GM23338 (cell line): ENCODE measurements around the gene DPYD. TPM values are rescaled to one million over a fixed set of nuclear protein-coding genes. Genes with fewer than 3 reads are reported as not detected.

ENCODE experiments used
- ATAC-seq: fragments of 200-7000 bp; cut with Tn5 transposase; 3 replicates; pipeline ENCODE4 v1.9.1; 2020
- DNase-seq: peaks from one replicate; pipeline ENCODE4 v3.0.0-alpha.2; 2015; ENCODE audit warnings: low spot score
- H2AFZ ChIP-seq: fragments of 200-600 bp; sonication (generic); 2 replicates; pipeline ENCODE4 v1.8.0; 2016; ENCODE audit warnings: antibody characterized with exemption, mild to moderate bottlenecking, moderate library complexity
- H3F3A ChIP-seq: fragments of 200-600 bp; sonication (generic); replicated peaks from 2 replicates; pipeline ENCODE4 v1.8.0; 2017; ENCODE audit warnings: antibody characterized with exemption, mixed run types, low read depth
- H3K27ac ChIP-seq: fragments of 200-600 bp; sonication (generic); 2 replicates; pipeline ENCODE4 v1.6.1; 2016; ENCODE audit warnings: low read depth
- H3K27me3 ChIP-seq: fragments of 200-600 bp; sonication (generic); 2 replicates; pipeline ENCODE4 v1.8.0; 2016; ENCODE audit warnings: mild to moderate bottlenecking, mixed run types, moderate library complexity; ENCODE audit not compliant: insufficient read depth
- H3K36me3 ChIP-seq: fragments of 200-600 bp; sonication (generic); 2 replicates; pipeline ENCODE4 v1.8.0; 2016; ENCODE audit warnings: mild to moderate bottlenecking; ENCODE audit not compliant: insufficient read depth
- H3K4me1 ChIP-seq: fragments of 200-600 bp; sonication (generic); 2 replicates; pipeline ENCODE4 v1.8.0; 2016; ENCODE audit warnings: mild to moderate bottlenecking, moderate library complexity; ENCODE audit not compliant: insufficient read depth
- H3K4me2 ChIP-seq: fragments of 200-600 bp; sonication (generic); 2 replicates; pipeline ENCODE4 v1.7.1; 2017; ENCODE audit warnings: mixed run types
- H3K4me3 ChIP-seq: fragments of 200-600 bp; sonication (generic); 2 replicates; pipeline ENCODE4 v1.6.1; 2016; ENCODE audit warnings: mixed run types
- H3K79me2 ChIP-seq: fragments of 200-600 bp; sonication (generic); replicated peaks from 2 replicates; pipeline ENCODE4 v1.8.0; 2017; ENCODE audit warnings: mild to moderate bottlenecking; ENCODE audit not compliant: insufficient read depth
- H3K9me2 ChIP-seq: fragments of 200-600 bp; sonication (generic); 2 replicates; pipeline ENCODE4 v1.8.0; 2017; ENCODE audit not compliant: insufficient read depth
- H4K20me1 ChIP-seq: fragments of 200-600 bp; sonication (generic); replicated peaks from 2 replicates; pipeline ENCODE4 v1.8.0; 2017; ENCODE audit warnings: mild to moderate bottlenecking; ENCODE audit not compliant: insufficient read depth
- H3K27ac Mint-ChIP-seq: 2 replicates; pipeline ENCODE4 v1.8.0; 2020; ENCODE audit warnings: inconsistent platforms, mild to moderate bottlenecking, moderate library complexity, mixed read lengths
- H3K27me3 Mint-ChIP-seq: 3 replicates; pipeline ENCODE4 v1.8.0; 2022; ENCODE audit warnings: low read depth, mild to moderate bottlenecking, moderate library complexity, mixed read lengths, inconsistent platforms; ENCODE audit not compliant: insufficient read depth, poor library complexity
- H3K36me3 Mint-ChIP-seq: 3 replicates; pipeline ENCODE4 v1.8.0; 2021; ENCODE audit warnings: low read depth, mild to moderate bottlenecking, inconsistent platforms, moderate library complexity, mixed read lengths
- H3K4me1 Mint-ChIP-seq: 3 replicates; pipeline ENCODE4 v1.8.0; 2020; ENCODE audit warnings: mild to moderate bottlenecking, inconsistent platforms, mixed read lengths
- H3K4me3 Mint-ChIP-seq: 3 replicates; pipeline ENCODE4 v1.8.0; 2021; ENCODE audit warnings: moderate library complexity, mild to moderate bottlenecking, inconsistent platforms, mixed read lengths
- H3K9me3 Mint-ChIP-seq: 3 replicates; pipeline ENCODE4 v1.8.0; 2020; ENCODE audit warnings: moderate library complexity, mild to moderate bottlenecking, inconsistent platforms, mixed read lengths
- EZH2phosphoT487 ChIP-seq: fragments of 200-600 bp; sonication (generic); IDR thresholded peaks from one replicate; pipeline ENCODE4 v1.8.1; 2018; ENCODE audit warnings: antibody characterized with exemption; ENCODE audit not compliant: unreplicated experiment
- JUNB ChIP-seq: IDR thresholded peaks from one replicate; pipeline ENCODE4 v1.6.1; 2016; ENCODE audit warnings: antibody characterized with exemption; ENCODE audit not compliant: unreplicated experiment
- POLR2AphosphoS5 ChIP-seq: IDR thresholded peaks from 2 replicates; pipeline ENCODE4 v1.6.1; 2016; ENCODE audit warnings: antibody characterized with exemption, low read depth
- STAT1 ChIP-seq: IDR thresholded peaks from one replicate; pipeline ENCODE4 v1.6.1; 2016; ENCODE audit warnings: antibody characterized with exemption; ENCODE audit not compliant: unreplicated experiment
- ZNF114 ChIP-seq: fragments of 250-450 bp; sonication (Bioruptor Pico); IDR thresholded peaks from 2 replicates; pipeline ENCODE4 v1.5.0; 2020; ENCODE audit warnings: mild to moderate bottlenecking, moderate library complexity
- polyA plus RNA-seq: library from polyadenylated mRNA; unstranded; fragments of >200 nt; fragmentation: Nextera tagmentation; extraction: Ambion mirVana; gene quantifications from 2 replicates; pipeline ENCODE4 v1.2.1, GENCODE V29; 2016
- total RNA-seq: library from RNA; depleted of rRNA; stranded (reverse); fragments of >200 nt; shearing (Covaris generic); gene quantifications from 2 replicates; pipeline ENCODE4 v1.2.3, GENCODE V29; 2014
- TF ChIP-seq, protein P1 (sequence below): IDR thresholded peaks from 2 replicates; pipeline ENCODE4 v1.6.1; 2016; ENCODE audit warnings: antibody characterized with exemption
- TF ChIP-seq, protein P2 (sequence below): IDR thresholded peaks from one replicate; pipeline ENCODE4 v1.6.1; 2018; ENCODE audit warnings: antibody characterized with exemption; ENCODE audit not compliant: unreplicated experiment
- TF ChIP-seq, protein P3 (sequence below): fragments of 250-450 bp; sonication (Bioruptor Pico); IDR thresholded peaks from 2 replicates; pipeline ENCODE4 v1.5.0; 2020; ENCODE audit warnings: mild to moderate bottlenecking, moderate library complexity

Gene DPYD
- total and polyA plus RNA-seq, 2 experiments from 2014 or later, result 0.50 to 1.6 TPM

DNA sequence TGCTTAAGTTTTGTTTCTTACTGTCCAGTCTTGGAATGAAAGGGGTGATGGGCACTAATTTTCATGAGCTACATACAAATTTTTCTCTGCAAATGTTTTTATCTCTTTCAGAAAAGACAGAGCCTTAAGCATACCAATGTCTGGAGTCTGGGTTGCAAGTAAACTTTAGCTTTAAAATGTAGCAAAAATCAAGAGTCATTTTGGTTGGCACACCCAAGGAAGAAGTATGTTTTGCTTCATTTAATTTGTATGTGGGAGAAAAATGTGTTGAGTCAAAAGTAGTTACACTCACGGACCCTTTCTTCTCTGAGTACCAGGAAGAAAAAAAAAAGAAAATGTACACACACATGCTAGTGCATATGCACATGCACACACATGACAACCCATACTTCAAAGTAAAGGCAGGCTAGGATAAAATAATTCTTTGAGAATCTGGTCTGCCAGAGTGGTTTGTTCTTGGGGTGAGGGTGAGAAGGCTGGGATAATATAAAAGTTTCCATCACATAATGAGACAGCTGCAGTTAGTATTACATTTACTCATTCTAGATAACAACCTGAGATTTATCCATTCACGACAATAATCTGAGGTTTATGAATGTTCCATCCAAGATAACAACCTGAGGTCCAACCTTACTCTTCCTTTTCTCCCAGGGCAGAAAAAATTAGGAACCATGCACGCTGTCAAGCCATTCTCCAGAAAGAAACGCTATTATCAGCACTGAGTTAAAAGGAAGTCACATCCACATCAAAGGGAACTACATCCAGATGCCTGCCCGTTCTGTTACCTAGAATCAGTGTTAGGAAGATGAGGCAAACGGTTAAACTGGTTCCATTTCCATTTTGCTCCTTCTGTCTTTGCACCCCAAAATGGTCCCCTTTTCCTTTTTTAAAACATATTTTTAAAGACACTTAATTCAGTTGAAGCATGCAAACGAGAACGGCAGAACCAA, 9.3 kb downstream of the DPYD start:
- Histone ChIP-seq H3K27ac (no peak overlapping the region), H4K20me1 (no peaks in the 10 kb centered on the region), H3K4me1 (no peaks in the 10 kb centered on the region), H3K4me3 (no peak overlapping the region), H2AFZ (no peak overlapping the region), H3K27me3 (no peaks in the 10 kb centered on the region), H3K9me2 (no peaks in the 10 kb centered on the region), H3F3A (no peaks in the 10 kb centered on the region), H3K79me2 (no peaks in the 10 kb centered on the region), H3K36me3 (no peaks in the 10 kb centered on the region), H3K4me2 (no peak overlapping the region)
- H3K27ac Mint-ChIP-seq, result no peak overlapping the region
- H3K36me3 Mint-ChIP-seq, result no peaks in the 10 kb centered on the region
- DNase-seq (no peak), ATAC-seq (no peak)
- H3K27me3 Mint-ChIP-seq, result peaks cover 2% of the 10 kb centered on the region
- no peaks in the 10 kb centered on the region for H3K9me3 Mint-ChIP-seq
- TF ChIP-seq ZNF114 (CRISPR knock-in tag), result no peak
- TF ChIP-seq STAT1, result no peak
- TF ChIP-seq EZH2phosphoT487, result no peak
- TF ChIP-seq, protein P1, sequence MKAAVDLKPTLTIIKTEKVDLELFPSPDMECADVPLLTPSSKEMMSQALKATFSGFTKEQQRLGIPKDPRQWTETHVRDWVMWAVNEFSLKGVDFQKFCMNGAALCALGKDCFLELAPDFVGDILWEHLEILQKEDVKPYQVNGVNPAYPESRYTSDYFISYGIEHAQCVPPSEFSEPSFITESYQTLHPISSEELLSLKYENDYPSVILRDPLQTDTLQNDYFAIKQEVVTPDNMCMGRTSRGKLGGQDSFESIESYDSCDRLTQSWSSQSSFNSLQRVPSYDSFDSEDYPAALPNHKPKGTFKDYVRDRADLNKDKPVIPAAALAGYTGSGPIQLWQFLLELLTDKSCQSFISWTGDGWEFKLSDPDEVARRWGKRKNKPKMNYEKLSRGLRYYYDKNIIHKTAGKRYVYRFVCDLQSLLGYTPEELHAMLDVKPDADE, result no peak
- H3K4me3 Mint-ChIP-seq, result no peak overlapping the region
- peaks cover 13% of the 10 kb centered on the region for H3K4me1 Mint-ChIP-seq

DNA sequence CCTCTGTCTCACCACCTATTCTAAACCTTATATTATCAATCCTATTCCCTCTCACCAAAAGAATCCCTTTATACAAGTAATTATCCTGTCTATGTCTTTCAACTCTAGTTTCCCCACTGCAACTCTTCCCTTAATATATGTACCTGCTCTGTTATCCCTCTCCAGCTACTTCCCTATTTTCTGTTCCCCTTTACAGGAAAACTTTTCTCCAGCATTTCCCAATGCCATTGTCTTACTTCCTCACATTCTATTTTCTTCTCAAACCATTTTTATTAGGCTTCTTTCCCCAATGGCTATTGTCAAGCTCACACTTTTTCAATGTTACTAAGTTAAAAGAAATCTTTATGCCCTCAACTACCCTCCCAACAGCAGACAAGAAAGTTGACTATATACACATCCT, 11.6 kb downstream of the DPYD start:
- no peak overlapping the region for H3K4me3 ChIP-seq
- Mint-ChIP-seq H3K27ac (no peak overlapping the region), H3K4me1 (peaks cover 11% of the 10 kb centered on the region), H3K9me3 (no peaks in the 10 kb centered on the region), H3K27me3 (no peaks in the 10 kb centered on the region), H3K36me3 (no peaks in the 10 kb centered on the region), H3K4me3 (no peak overlapping the region)
- H4K20me1 ChIP-seq, result no peaks in the 10 kb centered on the region
- no peaks in the 10 kb centered on the region for H3F3A ChIP-seq
- ATAC-seq (no peak), DNase-seq (no peak)
- H3K4me1 ChIP-seq, result no peaks in the 10 kb centered on the region
- no peak overlapping the region for H3K27ac ChIP-seq
- H3K36me3 ChIP-seq, result no peaks in the 10 kb centered on the region
- H3K9me2 ChIP-seq, result no peaks in the 10 kb centered on the region
- H3K4me2 ChIP-seq, result no peak overlapping the region
- H3K79me2 ChIP-seq, result no peaks in the 10 kb centered on the region
- H3K27me3 ChIP-seq, result no peaks in the 10 kb centered on the region
- no peak overlapping the region for H2AFZ ChIP-seq
- TF ChIP-seq ZNF114 (CRISPR knock-in tag), result no peak
- TF ChIP-seq, protein P2, sequence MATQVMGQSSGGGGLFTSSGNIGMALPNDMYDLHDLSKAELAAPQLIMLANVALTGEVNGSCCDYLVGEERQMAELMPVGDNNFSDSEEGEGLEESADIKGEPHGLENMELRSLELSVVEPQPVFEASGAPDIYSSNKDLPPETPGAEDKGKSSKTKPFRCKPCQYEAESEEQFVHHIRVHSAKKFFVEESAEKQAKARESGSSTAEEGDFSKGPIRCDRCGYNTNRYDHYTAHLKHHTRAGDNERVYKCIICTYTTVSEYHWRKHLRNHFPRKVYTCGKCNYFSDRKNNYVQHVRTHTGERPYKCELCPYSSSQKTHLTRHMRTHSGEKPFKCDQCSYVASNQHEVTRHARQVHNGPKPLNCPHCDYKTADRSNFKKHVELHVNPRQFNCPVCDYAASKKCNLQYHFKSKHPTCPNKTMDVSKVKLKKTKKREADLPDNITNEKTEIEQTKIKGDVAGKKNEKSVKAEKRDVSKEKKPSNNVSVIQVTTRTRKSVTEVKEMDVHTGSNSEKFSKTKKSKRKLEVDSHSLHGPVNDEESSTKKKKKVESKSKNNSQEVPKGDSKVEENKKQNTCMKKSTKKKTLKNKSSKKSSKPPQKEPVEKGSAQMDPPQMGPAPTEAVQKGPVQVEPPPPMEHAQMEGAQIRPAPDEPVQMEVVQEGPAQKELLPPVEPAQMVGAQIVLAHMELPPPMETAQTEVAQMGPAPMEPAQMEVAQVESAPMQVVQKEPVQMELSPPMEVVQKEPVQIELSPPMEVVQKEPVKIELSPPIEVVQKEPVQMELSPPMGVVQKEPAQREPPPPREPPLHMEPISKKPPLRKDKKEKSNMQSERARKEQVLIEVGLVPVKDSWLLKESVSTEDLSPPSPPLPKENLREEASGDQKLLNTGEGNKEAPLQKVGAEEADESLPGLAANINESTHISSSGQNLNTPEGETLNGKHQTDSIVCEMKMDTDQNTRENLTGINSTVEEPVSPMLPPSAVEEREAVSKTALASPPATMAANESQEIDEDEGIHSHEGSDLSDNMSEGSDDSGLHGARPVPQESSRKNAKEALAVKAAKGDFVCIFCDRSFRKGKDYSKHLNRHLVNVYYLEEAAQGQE, result no peak
- no peak for TF ChIP-seq JUNB
- TF ChIP-seq, protein P3, sequence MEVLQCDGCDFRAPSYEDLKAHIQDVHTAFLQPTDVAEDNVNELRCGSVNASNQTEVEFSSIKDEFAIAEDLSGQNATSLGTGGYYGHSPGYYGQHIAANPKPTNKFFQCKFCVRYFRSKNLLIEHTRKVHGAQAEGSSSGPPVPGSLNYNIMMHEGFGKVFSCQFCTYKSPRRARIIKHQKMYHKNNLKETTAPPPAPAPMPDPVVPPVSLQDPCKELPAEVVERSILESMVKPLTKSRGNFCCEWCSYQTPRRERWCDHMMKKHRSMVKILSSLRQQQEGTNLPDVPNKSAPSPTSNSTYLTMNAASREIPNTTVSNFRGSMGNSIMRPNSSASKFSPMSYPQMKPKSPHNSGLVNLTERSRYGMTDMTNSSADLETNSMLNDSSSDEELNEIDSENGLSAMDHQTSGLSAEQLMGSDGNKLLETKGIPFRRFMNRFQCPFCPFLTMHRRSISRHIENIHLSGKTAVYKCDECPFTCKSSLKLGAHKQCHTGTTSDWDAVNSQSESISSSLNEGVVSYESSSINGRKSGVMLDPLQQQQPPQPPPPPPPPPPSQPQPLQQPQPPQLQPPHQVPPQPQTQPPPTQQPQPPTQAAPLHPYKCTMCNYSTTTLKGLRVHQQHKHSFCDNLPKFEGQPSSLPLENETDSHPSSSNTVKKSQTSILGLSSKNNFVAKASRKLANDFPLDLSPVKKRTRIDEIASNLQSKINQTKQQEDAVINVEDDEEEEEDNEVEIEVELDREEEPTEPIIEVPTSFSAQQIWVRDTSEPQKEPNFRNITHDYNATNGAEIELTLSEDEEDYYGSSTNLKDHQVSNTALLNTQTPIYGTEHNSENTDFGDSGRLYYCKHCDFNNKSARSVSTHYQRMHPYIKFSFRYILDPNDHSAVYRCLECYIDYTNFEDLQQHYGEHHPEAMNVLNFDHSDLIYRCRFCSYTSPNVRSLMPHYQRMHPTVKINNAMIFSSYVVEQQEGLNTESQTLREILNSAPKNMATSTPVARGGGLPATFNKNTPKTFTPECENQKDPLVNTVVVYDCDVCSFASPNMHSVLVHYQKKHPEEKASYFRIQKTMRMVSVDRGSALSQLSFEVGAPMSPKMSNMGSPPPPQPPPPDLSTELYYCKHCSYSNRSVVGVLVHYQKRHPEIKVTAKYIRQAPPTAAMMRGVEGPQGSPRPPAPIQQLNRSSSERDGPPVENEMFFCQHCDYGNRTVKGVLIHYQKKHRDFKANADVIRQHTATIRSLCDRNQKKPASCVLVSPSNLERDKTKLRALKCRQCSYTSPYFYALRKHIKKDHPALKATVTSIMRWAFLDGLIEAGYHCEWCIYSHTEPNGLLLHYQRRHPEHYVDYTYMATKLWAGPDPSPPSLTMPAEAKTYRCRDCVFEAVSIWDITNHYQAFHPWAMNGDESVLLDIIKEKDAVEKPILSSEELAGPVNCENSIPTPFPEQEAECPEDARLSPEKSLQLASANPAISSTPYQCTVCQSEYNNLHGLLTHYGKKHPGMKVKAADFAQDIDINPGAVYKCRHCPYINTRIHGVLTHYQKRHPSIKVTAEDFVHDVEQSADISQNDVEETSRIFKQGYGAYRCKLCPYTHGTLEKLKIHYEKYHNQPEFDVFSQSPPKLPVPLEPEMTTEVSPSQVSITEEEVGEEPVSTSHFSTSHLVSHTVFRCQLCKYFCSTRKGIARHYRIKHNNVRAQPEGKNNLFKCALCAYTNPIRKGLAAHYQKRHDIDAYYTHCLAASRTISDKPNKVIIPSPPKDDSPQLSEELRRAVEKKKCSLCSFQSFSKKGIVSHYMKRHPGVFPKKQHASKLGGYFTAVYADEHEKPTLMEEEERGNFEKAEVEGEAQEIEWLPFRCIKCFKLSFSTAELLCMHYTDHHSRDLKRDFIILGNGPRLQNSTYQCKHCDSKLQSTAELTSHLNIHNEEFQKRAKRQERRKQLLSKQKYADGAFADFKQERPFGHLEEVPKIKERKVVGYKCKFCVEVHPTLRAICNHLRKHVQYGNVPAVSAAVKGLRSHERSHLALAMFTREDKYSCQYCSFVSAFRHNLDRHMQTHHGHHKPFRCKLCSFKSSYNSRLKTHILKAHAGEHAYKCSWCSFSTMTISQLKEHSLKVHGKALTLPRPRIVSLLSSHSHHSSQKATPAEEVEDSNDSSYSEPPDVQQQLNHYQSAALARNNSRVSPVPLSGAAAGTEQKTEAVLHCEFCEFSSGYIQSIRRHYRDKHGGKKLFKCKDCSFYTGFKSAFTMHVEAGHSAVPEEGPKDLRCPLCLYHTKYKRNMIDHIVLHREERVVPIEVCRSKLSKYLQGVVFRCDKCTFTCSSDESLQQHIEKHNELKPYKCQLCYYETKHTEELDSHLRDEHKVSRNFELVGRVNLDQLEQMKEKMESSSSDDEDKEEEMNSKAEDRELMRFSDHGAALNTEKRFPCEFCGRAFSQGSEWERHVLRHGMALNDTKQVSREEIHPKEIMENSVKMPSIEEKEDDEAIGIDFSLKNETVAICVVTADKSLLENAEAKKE, result no peak
- no peak for TF ChIP-seq POLR2AphosphoS5
